Measurements from ENCODE around the gene CDRT15.
"Not testable (repeated sequence)": the region's sequence is repeated elsewhere in the genome, so short reads cannot be mapped to it uniquely, and the experiment has no call there.

- TF ChIP-seq CTCF, POLR2A, EP300 (IDR thresholded peaks at IDR 0.05): not testable (repeated sequence)
Measured at GRCh38 chr17:14236762-14237161, at the start of gene CDRT15.

Data from tibial nerve (tissue), 4 donors.